Left ventricle myocardium superior (tissue), 1 donor: Measurements from ENCODE around the gene PSMB1. TPM values are rescaled to one million over a fixed set of nuclear protein-coding genes. Genes with fewer than 3 reads are reported as not detected.

Experiments used
- total RNA-seq: library from RNA; stranded (reverse); fragmentation: NEBNext Ultra II Directional; extraction: Animal tissue kit (Norgen Biotek cat#: 25700); gene quantifications from one replicate; pipeline ENCODE4 v1.2.1, GENCODE V29; 2021
- donor health status: DM: no; HTN: yes; CAD: no; lungs with severe emphysema.

The PSMB1 gene
- total RNA-seq, 1 donor from 2014 or later, result 138 TPM

Other genes starting within 250 kb of the PSMB1 start
- 20.5 TPM for gene FAM120B, start 246.5 kb downstream of the PSMB1 start, total RNA-seq
- 8.8 TPM for gene TBP, start 1.1 kb upstream of the PSMB1 start, total RNA-seq
- gene PDCD2, start 31.3 kb upstream of the PSMB1 start, total RNA-seq, result 28.7 TPM